HFFc6 (cell line): ENCODE results near the gene C10orf95. TPM values are rescaled to one million over a fixed set of nuclear protein-coding genes. Genes with fewer than 3 reads are reported as not detected.

Experiments
- DNase-seq: peaks from one replicate; pipeline ENCODE4 v3.0.0-alpha.2; 2018
- H3K27ac Mint-ChIP-seq: 2 replicates; pipeline ENCODE4 v1.8.0; 2020; ENCODE audit warnings: mild to moderate bottlenecking, mixed read lengths
- H3K27me3 Mint-ChIP-seq: 2 replicates; pipeline ENCODE4 v1.8.0; 2021; ENCODE audit warnings: mild to moderate bottlenecking, moderate library complexity, mixed read lengths; ENCODE audit not compliant: insufficient read depth
- H3K36me3 Mint-ChIP-seq: 2 replicates; pipeline ENCODE4 v1.8.0; 2021; ENCODE audit warnings: low read depth, mixed read lengths
- H3K4me1 Mint-ChIP-seq: 2 replicates; pipeline ENCODE4 v1.8.0; 2020; ENCODE audit warnings: low read depth, mixed read lengths
- H3K4me3 Mint-ChIP-seq: 2 replicates; pipeline ENCODE4 v1.8.0; 2020; ENCODE audit warnings: mild to moderate bottlenecking, moderate library complexity, mixed read lengths
- H3K9me3 Mint-ChIP-seq: 2 replicates; pipeline ENCODE4 v1.8.0; 2020; ENCODE audit warnings: mild to moderate bottlenecking, mixed read lengths
- total RNA-seq, 6 experiments: library from RNA; stranded (reverse); fragmentation: NEBNext Ultra II Directional; extraction: Animal tissue kit (Norgen Biotek cat#: 25700); gene quantifications; 2 replicates in 1 of 6; 3 replicates in 5 of 6; pipeline ENCODE4 v1.2.3, GENCODE V29; 2021
- TF ChIP-seq, protein P1 (sequence below): fragments of 200-600 bp; sonication (generic); IDR thresholded peaks from 2 replicates; pipeline ENCODE4 v1.5.0; 2021; ENCODE audit warnings: antibody characterized with exemption, mild to moderate bottlenecking

C10orf95 gene
- total RNA-seq, 6 experiments from 2014 or later: 0.12 TPM; not detected in 5

DNA sequence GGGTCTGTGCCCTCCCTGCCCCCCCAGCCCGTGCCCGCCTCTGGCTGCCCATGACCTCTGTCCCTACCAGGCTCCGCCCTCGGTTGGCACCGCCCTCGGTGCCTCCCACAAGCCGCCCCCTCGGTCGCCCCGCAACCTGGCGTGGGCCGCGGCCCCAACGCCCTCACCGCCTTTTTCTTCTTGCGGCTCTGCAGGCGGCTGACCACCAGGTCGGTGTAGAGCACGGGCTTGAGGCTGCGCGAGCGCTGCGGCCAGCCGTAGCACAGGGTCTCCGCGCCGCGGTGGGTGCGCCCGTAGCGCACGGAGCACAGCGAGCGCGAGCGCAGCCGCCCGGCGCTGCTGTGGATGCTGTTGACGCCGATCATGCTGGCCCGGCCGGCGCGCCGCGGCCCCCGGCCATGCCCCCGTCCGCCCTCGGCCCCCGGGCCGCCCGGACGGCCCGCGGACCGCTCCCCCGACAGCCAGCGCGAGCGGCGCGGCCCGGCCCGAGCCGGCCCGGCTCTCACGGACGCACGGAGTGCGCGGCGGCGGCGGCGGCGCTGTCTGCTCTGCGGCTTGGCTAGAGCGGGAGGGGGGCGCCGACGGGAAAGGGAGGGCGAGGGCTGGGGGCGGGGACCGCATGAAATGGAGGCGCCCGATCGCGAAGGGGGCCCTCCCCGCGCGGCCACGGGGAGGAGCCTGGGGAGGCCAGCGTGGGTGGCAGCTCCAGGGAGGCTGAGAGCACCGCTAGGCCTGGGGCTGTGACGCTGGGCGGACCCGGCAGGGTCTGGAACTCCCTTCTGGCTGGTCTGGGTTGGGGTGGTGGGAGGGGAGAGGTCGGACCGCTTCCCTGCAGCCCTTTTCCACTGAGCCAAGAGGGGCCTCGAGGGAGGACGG lies 42.4 kb downstream of the C10orf95 start:
- Mint-ChIP-seq H3K4me1 (peaks cover 21% of the 10 kb centered on the region), H3K27me3 (peaks cover 56% of the 10 kb centered on the region), H3K27ac (no peak overlapping the region), H3K9me3 (no peaks in the 10 kb centered on the region), H3K36me3 (peaks cover 7% of the 10 kb centered on the region; the same call in 1 of the 2 replicates), H3K4me3 (peak overlapping the region; percentile 47; the same call in 1 of the 2 replicates)
- TF ChIP-seq, protein P1, sequence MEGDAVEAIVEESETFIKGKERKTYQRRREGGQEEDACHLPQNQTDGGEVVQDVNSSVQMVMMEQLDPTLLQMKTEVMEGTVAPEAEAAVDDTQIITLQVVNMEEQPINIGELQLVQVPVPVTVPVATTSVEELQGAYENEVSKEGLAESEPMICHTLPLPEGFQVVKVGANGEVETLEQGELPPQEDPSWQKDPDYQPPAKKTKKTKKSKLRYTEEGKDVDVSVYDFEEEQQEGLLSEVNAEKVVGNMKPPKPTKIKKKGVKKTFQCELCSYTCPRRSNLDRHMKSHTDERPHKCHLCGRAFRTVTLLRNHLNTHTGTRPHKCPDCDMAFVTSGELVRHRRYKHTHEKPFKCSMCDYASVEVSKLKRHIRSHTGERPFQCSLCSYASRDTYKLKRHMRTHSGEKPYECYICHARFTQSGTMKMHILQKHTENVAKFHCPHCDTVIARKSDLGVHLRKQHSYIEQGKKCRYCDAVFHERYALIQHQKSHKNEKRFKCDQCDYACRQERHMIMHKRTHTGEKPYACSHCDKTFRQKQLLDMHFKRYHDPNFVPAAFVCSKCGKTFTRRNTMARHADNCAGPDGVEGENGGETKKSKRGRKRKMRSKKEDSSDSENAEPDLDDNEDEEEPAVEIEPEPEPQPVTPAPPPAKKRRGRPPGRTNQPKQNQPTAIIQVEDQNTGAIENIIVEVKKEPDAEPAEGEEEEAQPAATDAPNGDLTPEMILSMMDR: no peak
- DNase-seq: no peak

DNA sequence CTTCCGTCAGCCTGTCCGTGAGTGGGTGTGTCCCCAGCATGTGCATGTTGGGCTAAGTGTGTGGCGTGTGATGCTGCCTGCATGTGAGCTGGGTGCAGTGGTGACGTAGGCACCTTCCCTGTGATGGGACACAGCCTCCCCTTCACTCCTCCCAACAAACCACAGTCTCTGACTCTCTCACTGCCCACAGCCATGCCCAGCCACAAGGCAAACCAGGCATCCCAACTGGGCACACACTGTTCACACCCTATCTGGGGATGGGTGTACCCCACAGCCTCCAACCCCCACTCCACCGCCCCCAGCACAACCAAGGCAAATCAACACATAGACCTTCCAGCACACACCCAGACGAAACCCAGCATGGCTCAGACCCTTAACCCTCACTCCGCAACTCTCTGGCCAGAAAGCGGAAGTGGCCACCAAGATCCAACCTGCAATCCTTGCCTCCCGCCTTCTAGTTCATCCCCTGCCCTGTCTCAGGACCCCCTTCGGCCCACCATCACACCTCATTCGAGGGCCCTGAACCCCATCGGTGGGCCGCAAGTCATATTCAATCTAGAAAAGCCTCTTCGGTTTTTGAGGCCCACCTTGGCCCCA lies 43.1 kb downstream of the C10orf95 start:
- no peaks in the 10 kb centered on the region for H3K9me3 Mint-ChIP-seq
- TF ChIP-seq, protein P1: no peak
- no peak overlapping the region for H3K27ac Mint-ChIP-seq
- peaks cover 7% of the 10 kb centered on the region; the same call in 1 of the 2 replicates for H3K36me3 Mint-ChIP-seq
- no peak for DNase-seq
- peaks cover 19% of the 10 kb centered on the region for H3K4me1 Mint-ChIP-seq
- H3K27me3 Mint-ChIP-seq: peaks cover 50% of the 10 kb centered on the region
- H3K4me3 Mint-ChIP-seq: peak overlapping the region; percentile 45

DNA sequence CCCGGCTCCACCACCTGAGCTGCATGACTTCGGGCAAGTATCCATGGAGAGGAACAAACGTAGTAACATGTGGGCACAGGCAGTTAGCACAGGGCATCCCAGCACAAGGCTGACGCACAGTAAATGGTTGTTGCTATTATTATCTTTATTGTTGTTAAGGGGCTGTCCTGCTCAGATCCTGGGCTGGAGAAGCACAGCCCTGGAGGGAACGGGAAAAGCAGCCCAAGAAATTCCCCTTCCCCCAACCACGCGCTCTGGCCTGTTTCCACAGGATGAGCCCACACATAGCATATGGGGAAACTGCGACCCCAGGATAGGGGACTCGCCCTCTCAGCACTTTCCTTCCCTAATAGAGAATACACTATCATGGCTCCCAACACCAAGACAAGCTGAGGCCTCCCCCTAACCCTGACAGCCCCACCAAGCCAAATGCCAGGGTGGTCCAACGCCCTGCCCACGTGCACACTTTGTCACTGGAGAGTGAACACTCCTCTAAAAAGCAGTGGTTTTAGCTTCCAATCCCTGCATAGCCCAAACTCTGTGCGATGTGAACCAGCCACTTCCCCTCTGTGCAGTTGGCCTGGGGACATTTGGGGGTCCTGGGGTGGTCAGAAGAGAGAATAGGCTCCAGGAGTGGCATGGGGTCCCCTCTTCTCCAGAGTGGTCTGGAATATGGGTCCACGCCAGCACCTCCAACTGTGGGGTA lies 43.8 kb downstream of the C10orf95 start:
- H3K4me3 Mint-ChIP-seq: no peak overlapping the region
- H3K9me3 Mint-ChIP-seq: no peaks in the 10 kb centered on the region
- no peak for DNase-seq
- peaks cover 7% of the 10 kb centered on the region; the same call in 1 of the 2 replicates for H3K36me3 Mint-ChIP-seq
- no peak overlapping the region for H3K27ac Mint-ChIP-seq
- peaks cover 15% of the 10 kb centered on the region for H3K4me1 Mint-ChIP-seq
- TF ChIP-seq, protein P1: no peak
- peaks cover 47% of the 10 kb centered on the region for H3K27me3 Mint-ChIP-seq

DNA sequence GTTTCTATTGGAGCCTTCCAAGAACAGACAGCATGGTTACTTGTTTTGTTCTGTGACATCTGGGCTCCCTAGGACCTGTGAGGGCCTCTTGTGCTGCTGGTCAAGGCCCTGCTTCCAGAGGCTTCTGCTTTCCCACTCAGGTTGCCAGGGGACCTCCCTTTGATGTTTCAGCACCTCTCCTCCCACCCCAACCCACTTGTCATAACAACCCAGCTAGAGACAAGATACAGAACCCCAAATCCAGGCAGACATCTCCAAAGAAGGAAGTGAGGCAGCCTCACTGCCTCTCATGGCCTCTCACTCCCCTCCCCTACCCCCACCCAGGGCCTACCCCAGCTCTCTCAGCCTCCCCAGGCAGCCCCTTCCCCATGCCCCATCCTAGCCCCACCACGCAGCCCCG lies 44.5 kb downstream of the C10orf95 start:
- peaks cover 21% of the 10 kb centered on the region for H3K4me1 Mint-ChIP-seq
- H3K27me3 Mint-ChIP-seq: peaks cover 45% of the 10 kb centered on the region
- TF ChIP-seq, protein P1: no peak
- H3K36me3 Mint-ChIP-seq: peaks cover 7% of the 10 kb centered on the region; the same call in 1 of the 2 replicates
- H3K27ac Mint-ChIP-seq: no peak overlapping the region
- no peaks in the 10 kb centered on the region for H3K9me3 Mint-ChIP-seq
- H3K4me3 Mint-ChIP-seq: no peak overlapping the region
- no peak for DNase-seq

DNA sequence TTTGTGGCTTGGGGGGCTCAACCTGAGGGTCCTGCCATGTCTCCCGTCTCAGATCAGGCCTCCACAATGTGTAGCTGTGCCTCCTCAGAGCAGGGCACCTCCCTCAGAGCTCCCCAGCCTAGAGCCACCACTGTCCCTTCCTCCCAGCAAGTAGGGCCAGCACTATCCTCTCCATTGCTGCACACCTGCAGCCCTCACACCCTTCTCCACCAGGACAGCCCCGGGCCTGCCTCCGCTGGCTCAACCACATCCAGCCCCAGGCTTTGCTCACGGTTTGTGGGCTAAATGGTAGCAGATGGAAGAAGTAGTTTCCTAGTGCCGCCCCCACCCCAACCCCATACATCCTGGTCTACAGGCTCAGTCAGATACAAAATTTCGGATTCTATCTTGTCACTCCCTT lies 45.7 kb downstream of the C10orf95 start:
- Mint-ChIP-seq H3K9me3 (no peaks in the 10 kb centered on the region), H3K27ac (no peak overlapping the region), H3K36me3 (peaks cover 7% of the 10 kb centered on the region; the same call in 1 of the 2 replicates), H3K4me3 (no peak overlapping the region), H3K27me3 (peaks cover 33% of the 10 kb centered on the region), H3K4me1 (peaks cover 27% of the 10 kb centered on the region)
- TF ChIP-seq, protein P1: no peak
- no peak for DNase-seq
